CD4-positive, alpha-beta T cell (primary cell): ENCODE data around the gene CCDC198. TPM values are rescaled to one million over a fixed set of nuclear protein-coding genes. Genes with fewer than 3 reads are reported as not detected.

Experiments
- ATAC-seq: fragments of 200-7000 bp; cut with Tn5 transposase; one replicate; pipeline ENCODE4 v1.10.0; 2022; ENCODE audit warnings: mild to moderate bottlenecking; ENCODE audit not compliant: poor library complexity
- CTCF ChIA-PET: fragments of 350-600 bp; sonication (Branson Sonifier 250); formaldehyde crosslinking; loops from one replicate; lab custom pipeline; 2021; ENCODE audit warnings: antibody characterized with exemption, inconsistent platforms; lab: Charles Lee
- POLR2A ChIA-PET: fragments of 350-600 bp; sonication (Branson Sonifier 250); formaldehyde crosslinking; loops from one replicate; lab custom pipeline; 2021; ENCODE audit warnings: antibody characterized with exemption, inconsistent platforms; lab: Charles Lee
- DNase-seq, 14 experiments: peaks; one replicate each; pipeline ENCODE4 v3.0.0-alpha.2; 2013 to 2020; ENCODE audit warnings: mixed read lengths in 2 of 14
- H3K27ac ChIP-seq, 2 donors: one replicate each; pipeline versions ENCODE4 v1.5.1 to v1.7.0; 2013; ENCODE audit warnings: low read length in 2 of 2, low read depth in 1 of 2, mild to moderate bottlenecking in 1 of 2
- H3K27me3 ChIP-seq, 2 experiments: 1 replicate in 1 of 2; 2 replicates in 1 of 2; pipeline versions ENCODE4 v1.6.1 to v1.7.0; 2013; ENCODE audit warnings: low read length in 2 of 2, control low read depth in 1 of 2, mild to moderate bottlenecking in 1 of 2, moderate library complexity in 1 of 2; ENCODE audit not compliant: insufficient read depth in 2 of 2, control insufficient read depth in 1 of 2
- H3K36me3 ChIP-seq: one replicate; pipeline ENCODE4 v1.6.1; 2013; ENCODE audit warnings: low read length, control low read depth; ENCODE audit not compliant: insufficient read depth
- H3K4me1 ChIP-seq: one replicate; pipeline ENCODE4 v1.6.1; 2013; ENCODE audit warnings: low read length, control low read depth; ENCODE audit not compliant: insufficient read depth
- H3K4me3 ChIP-seq: one replicate; pipeline ENCODE4 v1.5.1; 2013; ENCODE audit warnings: mild to moderate bottlenecking, low read length, moderate library complexity
- H3K9me3 ChIP-seq, 2 experiments: 1 replicate in 1 of 2; 2 replicates in 1 of 2; pipeline versions ENCODE4 v1.6.1 to v1.7.0; 2013; ENCODE audit warnings: low read length in 2 of 2, mild to moderate bottlenecking in 2 of 2, control low read depth in 1 of 2, moderate library complexity in 1 of 2; ENCODE audit not compliant: control insufficient read depth in 1 of 2, insufficient read depth in 1 of 2
- H3K27ac Mint-ChIP-seq: one replicate; pipeline ENCODE4 v1.8.0; 2020; ENCODE audit warnings: mixed read lengths
- H3K27me3 Mint-ChIP-seq: one replicate; pipeline ENCODE4 v1.8.0; 2021; ENCODE audit warnings: mixed read lengths
- H3K36me3 Mint-ChIP-seq: one replicate; pipeline ENCODE4 v1.8.0; 2021; ENCODE audit warnings: low read depth, mixed read lengths
- H3K4me1 Mint-ChIP-seq: one replicate; pipeline ENCODE4 v1.8.0; 2021; ENCODE audit warnings: low read depth, mixed read lengths
- H3K4me3 Mint-ChIP-seq: one replicate; pipeline ENCODE4 v1.8.0; 2020; ENCODE audit warnings: mild to moderate bottlenecking, mixed read lengths
- H3K9me3 Mint-ChIP-seq: one replicate; pipeline ENCODE4 v1.8.0; 2020; ENCODE audit warnings: mixed read lengths
- CTCF ChIP-seq: fragments of 200-600 bp; IDR thresholded peaks from one replicate; pipeline ENCODE4 v1.8.0; 2022; ENCODE audit warnings: antibody characterized with exemption, mild to moderate bottlenecking
- intact Hi-C, 2 experiments: fragments of 100-400 bp; cut with DNase I in 1 of 2; cut with micrococcal nuclease in 1 of 2; formaldehyde crosslinking; loops; one replicate each; pipeline versions ENCODE4 v1.15.1 to v1.9.0; 2023 to 2025; cut with DNase I, micrococcal nuclease
- total RNA-seq, 174 experiments: library from RNA in 2 of 174; stranded (reverse) in 2 of 174; gene quantifications; one replicate each; pipeline ENCODE4 v1.2.3 and lab custom pipeline; 2021 to 2026

CCDC198 gene
- total RNA-seq, 2 experiments from 2014 or later = not detected

GRCh38 chr14:57498659-57499058 lies 5.0 kb upstream of the CCDC198 start:
- H3K9me3 Mint-ChIP-seq = peaks cover 2% of the 10 kb centered on the region
- no peak for DNase-seq
- Histone ChIP-seq H3K27ac (no peak overlapping the region), H3K9me3 (peaks cover 0 to 3% of the 10 kb centered on the region in 2 experiments), H3K4me3 (no peak overlapping the region), H3K27me3 (no peaks in the 10 kb centered on the region), H3K36me3 (no peaks in the 10 kb centered on the region), H3K4me1 (no peaks in the 10 kb centered on the region)
- no peaks in the 10 kb centered on the region for H3K36me3 Mint-ChIP-seq
- H3K4me1 Mint-ChIP-seq = no peaks in the 10 kb centered on the region
- no peak overlapping the region for H3K27ac Mint-ChIP-seq
- intact Hi-C loops = no loop called here
- H3K4me3 Mint-ChIP-seq = no peak overlapping the region
- ChIA-PET CTCF (no interaction called here), POLR2A (no interaction called here)
- no peaks in the 10 kb centered on the region for H3K27me3 Mint-ChIP-seq
- ATAC-seq = no peak
- TF ChIP-seq CTCF = no peak

- Mint-ChIP-seq H3K27ac (no peak overlapping the region), H3K9me3 (peaks cover 2% of the 10 kb centered on the region), H3K4me3 (no peak overlapping the region), H3K4me1 (no peaks in the 10 kb centered on the region), H3K36me3 (no peaks in the 10 kb centered on the region), H3K27me3 (no peaks in the 10 kb centered on the region)
- Histone ChIP-seq H3K9me3 (peaks cover 0 to 3% of the 10 kb centered on the region in 2 experiments), H3K4me1 (no peaks in the 10 kb centered on the region), H3K36me3 (no peaks in the 10 kb centered on the region), H3K27ac (no peak overlapping the region), H3K27me3 (no peaks in the 10 kb centered on the region), H3K4me3 (no peak overlapping the region)
- POLR2A ChIA-PET = no interaction called here
- intact Hi-C loops = no loop called here
- ATAC-seq (no peak), DNase-seq (no peak)
- TF ChIP-seq CTCF = no peak
- CTCF ChIA-PET = no interaction called here
These were observed 4.4 kb upstream of the CCDC198 start for GRCh38 chr14:57498035-57498434.

- DNase-seq (no peak), ATAC-seq (no peak)
- Mint-ChIP-seq H3K4me1 (no peaks in the 10 kb centered on the region), H3K27me3 (no peaks in the 10 kb centered on the region), H3K36me3 (no peaks in the 10 kb centered on the region), H3K27ac (no peak overlapping the region), H3K4me3 (no peak overlapping the region), H3K9me3 (peaks cover 2% of the 10 kb centered on the region)
- intact Hi-C loops = no loop called here
- TF ChIP-seq CTCF = no peak
- H3K4me3 ChIP-seq = no peak overlapping the region
- no peaks in the 10 kb centered on the region for H3K4me1 ChIP-seq
- no peak overlapping the region for H3K27ac ChIP-seq
- CTCF ChIA-PET = no interaction called here
- H3K9me3 ChIP-seq = no peaks in the 10 kb centered on the region
- H3K36me3 ChIP-seq = no peaks in the 10 kb centered on the region
- POLR2A ChIA-PET = no interaction called here
- H3K27me3 ChIP-seq = no peaks in the 10 kb centered on the region
These were observed 1.8 kb upstream of the CCDC198 start for GRCh38 chr14:57495416-57495815.
